HEK293 (cell line): Measurements from ENCODE around the gene ILRUN.

ENCODE experiments used
- BCL11A ChIP-seq: fragments of 450-650 bp; formaldehyde crosslinking; IDR thresholded peaks from 2 replicates; pipeline ENCODE4 v1.5.1; 2016; ENCODE audit warnings: low read depth, missing biosample characterization, missing genetic modification characterization
- GFI1B ChIP-seq: fragments of 450-650 bp; formaldehyde crosslinking; IDR thresholded peaks from 2 replicates; pipeline ENCODE4 v1.5.1; 2016; ENCODE audit warnings: missing biosample characterization, missing genetic modification characterization
- HOXC10 ChIP-seq: sonication (generic); formaldehyde crosslinking; IDR thresholded peaks from 2 replicates; pipeline ENCODE4 v1.8.1; 2023; ENCODE audit warnings: mild to moderate bottlenecking, missing genetic modification reagents
- IKZF3 ChIP-seq: fragments of 450-650 bp; IDR thresholded peaks from 2 replicates; pipeline ENCODE4 v1.5.0; 2018; ENCODE audit warnings: missing biosample characterization, mild to moderate bottlenecking, missing genetic modification characterization, moderate library complexity
- KLF10 ChIP-seq: fragments of 450-650 bp; IDR thresholded peaks from 2 replicates; pipeline ENCODE4 v1.5.1; 2018; ENCODE audit warnings: missing biosample characterization, mild to moderate bottlenecking, missing genetic modification characterization
- KLF7 ChIP-seq: fragments of 450-650 bp; formaldehyde crosslinking; IDR thresholded peaks from 2 replicates; pipeline ENCODE4 v1.5.1; 2016; ENCODE audit warnings: missing biosample characterization, missing genetic modification characterization, borderline replicate concordance
- MZF1 ChIP-seq: fragments of 450-650 bp; formaldehyde crosslinking; IDR thresholded peaks from 2 replicates; pipeline ENCODE4 v1.5.1; 2017; ENCODE audit warnings: missing biosample characterization, missing genetic modification characterization, borderline replicate concordance
- OSR2 ChIP-seq: fragments of 450-650 bp; formaldehyde crosslinking; IDR thresholded peaks from 2 replicates; pipeline ENCODE4 v1.5.1; 2016; ENCODE audit warnings: missing biosample characterization, missing genetic modification characterization
- OVOL3 ChIP-seq: fragments of 450-650 bp; formaldehyde crosslinking; IDR thresholded peaks from 2 replicates; pipeline ENCODE4 v1.5.1; 2016; ENCODE audit warnings: missing biosample characterization, missing genetic modification characterization
- RBAK ChIP-seq: fragments of 450-650 bp; formaldehyde crosslinking; IDR thresholded peaks from 2 replicates; pipeline ENCODE4 v1.5.1; 2016; ENCODE audit warnings: missing biosample characterization, missing genetic modification characterization
- SCRT1 ChIP-seq: fragments of 450-650 bp; formaldehyde crosslinking; IDR thresholded peaks from 2 replicates; pipeline ENCODE4 v1.5.1; 2016; ENCODE audit warnings: missing biosample characterization, missing genetic modification characterization, borderline replicate concordance
- SETDB1 ChIP-seq: IDR thresholded peaks from one replicate; pipeline ENCODE4 v1.6.1; 2017; ENCODE audit warnings: mild to moderate bottlenecking, low read length, moderate library complexity, mixed read lengths; ENCODE audit not compliant: insufficient read length
- SP3 ChIP-seq: fragments of 450-650 bp; formaldehyde crosslinking; IDR thresholded peaks from 2 replicates; pipeline ENCODE4 v1.5.1; 2016; ENCODE audit warnings: missing biosample characterization, missing genetic modification characterization
- WT1 ChIP-seq: fragments of 450-650 bp; formaldehyde crosslinking; IDR thresholded peaks from 2 replicates; pipeline ENCODE4 v1.5.1; 2016; ENCODE audit warnings: missing biosample characterization, missing genetic modification characterization
- ZNF112 ChIP-seq: fragments of 450-650 bp; formaldehyde crosslinking; IDR thresholded peaks from 2 replicates; pipeline ENCODE4 v1.5.0; 2017; ENCODE audit warnings: missing biosample characterization, missing genetic modification characterization
- ZNF157 ChIP-seq: fragments of 450-650 bp; formaldehyde crosslinking; IDR thresholded peaks from 2 replicates; pipeline ENCODE4 v1.5.1; 2016; ENCODE audit warnings: missing biosample characterization, missing genetic modification characterization
- ZNF19 ChIP-seq: fragments of 450-650 bp; formaldehyde crosslinking; IDR thresholded peaks from 2 replicates; pipeline ENCODE4; 2016; ENCODE audit warnings: missing biosample characterization, missing genetic modification characterization, low read depth
- ZNF2 ChIP-seq: fragments of 450-650 bp; formaldehyde crosslinking; IDR thresholded peaks from 2 replicates; pipeline ENCODE4 v1.5.1; 2016; ENCODE audit warnings: missing biosample characterization, missing genetic modification characterization
- ZNF221 ChIP-seq: fragments of 450-650 bp; formaldehyde crosslinking; IDR thresholded peaks from 2 replicates; pipeline ENCODE4 v1.5.1; 2017; ENCODE audit warnings: missing biosample characterization, missing genetic modification characterization, borderline replicate concordance
- ZNF239 ChIP-seq: fragments of 450-650 bp; formaldehyde crosslinking; IDR thresholded peaks from 2 replicates; pipeline ENCODE4 v1.5.1; 2016; ENCODE audit warnings: missing biosample characterization, missing genetic modification characterization
- ZNF324 ChIP-seq: fragments of 450-650 bp; formaldehyde crosslinking; IDR thresholded peaks from 2 replicates; pipeline ENCODE4 v1.5.1; 2016; ENCODE audit warnings: missing biosample characterization, missing genetic modification characterization
- ZNF394 ChIP-seq: fragments of 450-650 bp; formaldehyde crosslinking; IDR thresholded peaks from 2 replicates; pipeline ENCODE4 v1.5.1; 2016; ENCODE audit warnings: missing biosample characterization, missing genetic modification characterization, mild to moderate bottlenecking, moderate library complexity, borderline replicate concordance
- ZNF404 ChIP-seq: fragments of 450-650 bp; formaldehyde crosslinking; IDR thresholded peaks from 2 replicates; pipeline ENCODE4 v1.5.1; 2017; ENCODE audit warnings: missing biosample characterization, missing genetic modification characterization
- ZNF416 ChIP-seq: fragments of 450-650 bp; formaldehyde crosslinking; IDR thresholded peaks from 2 replicates; pipeline ENCODE4 v1.5.1; 2016; ENCODE audit warnings: missing biosample characterization, missing genetic modification characterization
- ZNF529 ChIP-seq: fragments of 450-650 bp; formaldehyde crosslinking; IDR thresholded peaks from 2 replicates; pipeline ENCODE4 v1.5.1; 2017; ENCODE audit warnings: missing genetic modification characterization, missing biosample characterization; ENCODE audit not compliant: insufficient replicate concordance
- ZNF548 ChIP-seq: fragments of 450-650 bp; formaldehyde crosslinking; IDR thresholded peaks from 2 replicates; pipeline ENCODE4 v1.5.1; 2016; ENCODE audit warnings: missing biosample characterization, missing genetic modification characterization
- ZNF629 ChIP-seq: fragments of 450-650 bp; formaldehyde crosslinking; IDR thresholded peaks from 2 replicates; pipeline ENCODE4 v1.5.1; 2017; ENCODE audit warnings: missing biosample characterization, missing genetic modification characterization
- ZNF654 ChIP-seq: fragments of 450-650 bp; formaldehyde crosslinking; IDR thresholded peaks from 2 replicates; pipeline ENCODE4 v1.5.1; 2016; ENCODE audit warnings: low read depth, missing biosample characterization, missing genetic modification characterization
- ZNF658 ChIP-seq: fragments of 450-650 bp; formaldehyde crosslinking; IDR thresholded peaks from 2 replicates; pipeline ENCODE4; 2016; ENCODE audit warnings: missing biosample characterization, missing genetic modification characterization
- ZNF670 ChIP-seq: fragments of 450-650 bp; formaldehyde crosslinking; IDR thresholded peaks from 2 replicates; pipeline ENCODE4 v1.5.1; 2016; ENCODE audit warnings: missing biosample characterization, missing genetic modification characterization, low read depth
- ZNF707 ChIP-seq: fragments of 450-650 bp; formaldehyde crosslinking; IDR thresholded peaks from 2 replicates; pipeline ENCODE4 v1.5.1; 2016; ENCODE audit warnings: missing biosample characterization, missing genetic modification characterization
- TF ChIP-seq, protein P1 (sequence below): fragments of 450-650 bp; formaldehyde crosslinking; IDR thresholded peaks from 2 replicates; pipeline ENCODE4 v1.5.1; 2017; ENCODE audit warnings: missing biosample characterization, missing genetic modification characterization
- TF ChIP-seq, protein P2 (sequence below): fragments of 450-650 bp; IDR thresholded peaks from 2 replicates; pipeline ENCODE4 v1.5.1; 2018; ENCODE audit warnings: missing biosample characterization, mild to moderate bottlenecking, missing genetic modification characterization
- TF ChIP-seq, protein P3 (sequence below): fragments of 450-650 bp; formaldehyde crosslinking; IDR thresholded peaks from 2 replicates; pipeline ENCODE4 v1.5.1; 2016; ENCODE audit warnings: missing biosample characterization, missing genetic modification characterization
- TF ChIP-seq, protein P4 (sequence below): fragments of 450-650 bp; formaldehyde crosslinking; IDR thresholded peaks from 2 replicates; pipeline ENCODE4 v1.5.1; 2017; ENCODE audit warnings: missing biosample characterization, missing genetic modification characterization

ILRUN gene

DNA sequence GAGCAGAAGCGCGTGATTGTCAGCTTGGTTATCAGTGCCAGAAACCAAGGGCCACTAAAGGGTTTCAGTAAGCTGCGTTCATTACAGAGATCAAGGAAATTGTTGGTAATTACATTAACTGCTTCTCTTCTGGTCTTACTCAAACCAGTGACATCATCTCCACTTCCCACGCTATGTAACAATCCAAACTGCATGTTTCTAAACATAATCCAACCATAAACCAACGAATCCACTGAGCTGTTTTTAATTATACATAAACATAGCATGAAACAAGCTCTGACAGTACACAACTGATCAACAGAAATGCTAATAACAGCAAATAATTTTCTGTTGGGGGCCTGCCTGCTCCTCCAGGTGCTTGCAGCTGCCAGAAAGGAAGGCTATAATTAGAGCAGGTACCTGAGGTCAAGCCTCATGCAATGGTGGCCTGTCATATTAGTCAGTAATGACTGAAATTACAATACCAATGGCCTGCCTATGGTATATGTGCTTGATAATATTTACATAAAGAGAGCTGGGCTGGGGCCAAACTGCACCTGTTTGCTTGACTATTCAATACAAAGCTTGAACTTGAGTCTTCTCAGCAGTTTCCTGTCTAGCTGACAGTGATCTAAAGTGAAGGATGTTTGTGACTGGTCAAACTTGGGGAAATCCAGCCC lies 40.1 kb downstream of the ILRUN start (continued):
- TF ChIP-seq ZNF658 (tag by site-specific recombination) (no peak), BCL11A (tag by site-specific recombination) (peak; percentile 94; the same call in 1 of the 2 replicates), ZNF2 (peak; percentile 83; the same call in 1 of the 2 replicates), ZNF221 (tag by site-specific recombination) (no peak), KLF7 (tag by site-specific recombination) (no peak), ZNF324 (peak; percentile 77; the same call in 1 of the 2 replicates), ZNF394 (tag by site-specific recombination) (peak; percentile 81; the same call in 1 of the 2 replicates), ZNF670 (tag by site-specific recombination) (no peak), WT1 (tag by site-specific recombination) (peak; percentile 42), ZNF629 (peak; percentile 98), ZNF654 (tag by site-specific recombination) (no peak), ZNF239 (tag by site-specific recombination) (no peak), OVOL3 (tag by site-specific recombination) (peak; percentile 71; the same call in 1 of the 2 replicates), ZNF707 (tag by site-specific recombination) (no peak), OSR2 (tag by site-specific recombination) (peak; percentile 99), SETDB1 (no peak), KLF10 (tag by site-specific recombination) (peak; percentile 41; the same call in 1 of the 2 replicates), ZNF416 (tag by site-specific recombination) (no peak), RBAK (tag by site-specific recombination) (no peak), GFI1B (tag by site-specific recombination) (peak; percentile 16; the same call in 1 of the 2 replicates), MZF1 (tag by site-specific recombination) (peak; percentile 53; the same call in 1 of the 2 replicates), ZNF529 (tag by site-specific recombination) (no peak), SP3 (peak; percentile 41; the same call in 1 of the 2 replicates), ZNF19 (no peak), ZNF157 (no peak), ZNF548 (tag by site-specific recombination) (no peak), ZNF112 (no peak), SCRT1 (tag by site-specific recombination) (no peak), HOXC10 (CRISPR knock-in tag) (no peak), IKZF3 (tag by site-specific recombination) (peak; percentile 87), ZNF404 (tag by site-specific recombination) (no peak)
- TF ChIP-seq, protein P1, sequence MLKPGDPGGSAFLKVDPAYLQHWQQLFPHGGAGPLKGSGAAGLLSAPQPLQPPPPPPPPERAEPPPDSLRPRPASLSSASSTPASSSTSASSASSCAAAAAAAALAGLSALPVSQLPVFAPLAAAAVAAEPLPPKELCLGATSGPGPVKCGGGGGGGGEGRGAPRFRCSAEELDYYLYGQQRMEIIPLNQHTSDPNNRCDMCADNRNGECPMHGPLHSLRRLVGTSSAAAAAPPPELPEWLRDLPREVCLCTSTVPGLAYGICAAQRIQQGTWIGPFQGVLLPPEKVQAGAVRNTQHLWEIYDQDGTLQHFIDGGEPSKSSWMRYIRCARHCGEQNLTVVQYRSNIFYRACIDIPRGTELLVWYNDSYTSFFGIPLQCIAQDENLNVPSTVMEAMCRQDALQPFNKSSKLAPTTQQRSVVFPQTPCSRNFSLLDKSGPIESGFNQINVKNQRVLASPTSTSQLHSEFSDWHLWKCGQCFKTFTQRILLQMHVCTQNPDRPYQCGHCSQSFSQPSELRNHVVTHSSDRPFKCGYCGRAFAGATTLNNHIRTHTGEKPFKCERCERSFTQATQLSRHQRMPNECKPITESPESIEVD = peak; percentile 93
- TF ChIP-seq, protein P2, sequence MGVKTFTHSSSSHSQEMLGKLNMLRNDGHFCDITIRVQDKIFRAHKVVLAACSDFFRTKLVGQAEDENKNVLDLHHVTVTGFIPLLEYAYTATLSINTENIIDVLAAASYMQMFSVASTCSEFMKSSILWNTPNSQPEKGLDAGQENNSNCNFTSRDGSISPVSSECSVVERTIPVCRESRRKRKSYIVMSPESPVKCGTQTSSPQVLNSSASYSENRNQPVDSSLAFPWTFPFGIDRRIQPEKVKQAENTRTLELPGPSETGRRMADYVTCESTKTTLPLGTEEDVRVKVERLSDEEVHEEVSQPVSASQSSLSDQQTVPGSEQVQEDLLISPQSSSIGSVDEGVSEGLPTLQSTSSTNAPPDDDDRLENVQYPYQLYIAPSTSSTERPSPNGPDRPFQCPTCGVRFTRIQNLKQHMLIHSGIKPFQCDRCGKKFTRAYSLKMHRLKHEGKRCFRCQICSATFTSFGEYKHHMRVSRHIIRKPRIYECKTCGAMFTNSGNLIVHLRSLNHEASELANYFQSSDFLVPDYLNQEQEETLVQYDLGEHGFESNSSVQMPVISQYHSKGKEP (tag by site-specific recombination) = peak; percentile 88
- TF ChIP-seq, protein P3, sequence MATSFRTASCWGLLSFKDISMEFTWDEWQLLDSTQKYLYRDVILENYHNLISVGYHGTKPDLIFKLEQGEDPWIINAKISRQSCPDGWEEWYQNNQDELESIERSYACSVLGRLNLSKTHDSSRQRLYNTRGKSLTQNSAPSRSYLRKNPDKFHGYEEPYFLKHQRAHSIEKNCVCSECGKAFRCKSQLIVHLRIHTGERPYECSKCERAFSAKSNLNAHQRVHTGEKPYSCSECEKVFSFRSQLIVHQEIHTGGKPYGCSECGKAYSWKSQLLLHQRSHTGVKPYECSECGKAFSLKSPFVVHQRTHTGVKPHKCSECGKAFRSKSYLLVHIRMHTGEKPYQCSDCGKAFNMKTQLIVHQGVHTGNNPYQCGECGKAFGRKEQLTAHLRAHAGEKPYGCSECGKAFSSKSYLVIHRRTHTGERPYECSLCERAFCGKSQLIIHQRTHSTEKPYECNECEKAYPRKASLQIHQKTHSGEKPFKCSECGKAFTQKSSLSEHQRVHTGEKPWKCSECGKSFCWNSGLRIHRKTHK (tag by site-specific recombination) = no peak
- TF ChIP-seq, protein P4, sequence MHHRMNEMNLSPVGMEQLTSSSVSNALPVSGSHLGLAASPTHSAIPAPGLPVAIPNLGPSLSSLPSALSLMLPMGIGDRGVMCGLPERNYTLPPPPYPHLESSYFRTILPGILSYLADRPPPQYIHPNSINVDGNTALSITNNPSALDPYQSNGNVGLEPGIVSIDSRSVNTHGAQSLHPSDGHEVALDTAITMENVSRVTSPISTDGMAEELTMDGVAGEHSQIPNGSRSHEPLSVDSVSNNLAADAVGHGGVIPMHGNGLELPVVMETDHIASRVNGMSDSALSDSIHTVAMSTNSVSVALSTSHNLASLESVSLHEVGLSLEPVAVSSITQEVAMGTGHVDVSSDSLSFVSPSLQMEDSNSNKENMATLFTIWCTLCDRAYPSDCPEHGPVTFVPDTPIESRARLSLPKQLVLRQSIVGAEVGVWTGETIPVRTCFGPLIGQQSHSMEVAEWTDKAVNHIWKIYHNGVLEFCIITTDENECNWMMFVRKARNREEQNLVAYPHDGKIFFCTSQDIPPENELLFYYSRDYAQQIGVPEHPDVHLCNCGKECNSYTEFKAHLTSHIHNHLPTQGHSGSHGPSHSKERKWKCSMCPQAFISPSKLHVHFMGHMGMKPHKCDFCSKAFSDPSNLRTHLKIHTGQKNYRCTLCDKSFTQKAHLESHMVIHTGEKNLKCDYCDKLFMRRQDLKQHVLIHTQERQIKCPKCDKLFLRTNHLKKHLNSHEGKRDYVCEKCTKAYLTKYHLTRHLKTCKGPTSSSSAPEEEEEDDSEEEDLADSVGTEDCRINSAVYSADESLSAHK (tag by site-specific recombination) = peak; percentile 82
